ENCODE results near the gene ZNF202.

ZNF202 gene

GRCh38 chr11:123682696-123683410, 58.6 kb downstream of the ZNF202 start:
- no peak for DNase-seq (ENCODE audit: low spot score)

GRCh38 chr11:123681030-123681429, 60.4 kb downstream of the ZNF202 start:
- no peak for DNase-seq (ENCODE audit: low spot score)

- no peak for DNase-seq (ENCODE audit: low spot score)
Measured at GRCh38 chr11:123678246-123678645, 63.2 kb downstream of the ZNF202 start.

GRCh38 chr11:123677510-123677909, 64.0 kb downstream of the ZNF202 start:
- DNase-seq (ENCODE audit: low spot score): no peak

- DNase-seq (ENCODE audit: low spot score): no peak
Measured at GRCh38 chr11:123674297-123674696, 67.2 kb downstream of the ZNF202 start.
